HG03064 (cell line): ENCODE data around the gene ZNF516.

Experiments used
- ATAC-seq: cut with Tn5 transposase; IDR thresholded peaks from one replicate; pipeline ENCODE4 v1.9.1; 2021; ENCODE audit warnings: low read depth; ENCODE audit not compliant: unreplicated experiment

Gene ZNF516

GRCh38 chr18:76317136-76317535 lies 177.9 kb downstream of the ZNF516 start:
- ATAC-seq: no peak

GRCh38 chr18:76315722-76316230 lies 179.3 kb downstream of the ZNF516 start:
- no peak for ATAC-seq

GRCh38 chr18:76314496-76314895 lies 180.5 kb downstream of the ZNF516 start:
- no peak for ATAC-seq

GRCh38 chr18:76314015-76314414 lies 181.0 kb downstream of the ZNF516 start:
- ATAC-seq: no peak
